ENCODE results near the gene ZNF670.

ZNF670 gene

DNA sequence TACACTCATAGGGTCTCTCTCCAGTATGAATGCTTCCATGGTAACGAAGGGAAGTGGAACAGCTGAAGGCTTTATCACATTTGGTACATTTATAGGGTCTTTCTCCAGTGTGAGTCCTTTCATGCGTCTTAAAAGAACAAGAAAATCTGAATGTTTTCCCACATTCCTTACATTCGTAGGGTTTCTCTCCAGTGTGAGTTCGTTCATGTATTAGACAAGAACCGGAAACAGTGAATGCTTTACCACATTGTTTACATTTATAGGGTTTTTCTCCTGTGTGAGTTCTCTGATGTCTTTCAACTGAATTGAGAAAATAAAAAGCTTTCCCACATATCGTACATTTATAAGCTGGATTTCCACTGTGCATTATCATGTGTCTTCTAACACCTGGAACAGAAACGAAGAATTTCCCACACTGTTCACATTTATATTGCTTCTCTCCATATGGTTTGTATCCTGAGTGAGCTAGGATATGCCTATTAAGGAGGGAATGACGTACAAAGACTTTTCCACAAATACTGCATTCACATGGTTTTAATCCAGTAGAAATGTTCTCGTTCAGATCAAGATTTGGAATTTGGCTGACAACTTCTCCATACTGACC lies 22.2 kb upstream of the ZNF670 start:
- DNase-seq (ENCODE audit: insufficient read length) (no peak), FAIRE-seq (no peak)
- TF ChIP-seq TAF1 (IDR thresholded peaks at IDR 0.05; ENCODE audit: borderline replicate concordance, low read depth, low read length) = no peak
- TF ChIP-seq POLR2AphosphoS5 (IDR thresholded peaks at IDR 0.05; ENCODE audit: low read depth, low read length) = no peak
- TF ChIP-seq POLR2A (IDR thresholded peaks at IDR 0.05; ENCODE audit: low read depth, low read length) = no peak

DNA sequence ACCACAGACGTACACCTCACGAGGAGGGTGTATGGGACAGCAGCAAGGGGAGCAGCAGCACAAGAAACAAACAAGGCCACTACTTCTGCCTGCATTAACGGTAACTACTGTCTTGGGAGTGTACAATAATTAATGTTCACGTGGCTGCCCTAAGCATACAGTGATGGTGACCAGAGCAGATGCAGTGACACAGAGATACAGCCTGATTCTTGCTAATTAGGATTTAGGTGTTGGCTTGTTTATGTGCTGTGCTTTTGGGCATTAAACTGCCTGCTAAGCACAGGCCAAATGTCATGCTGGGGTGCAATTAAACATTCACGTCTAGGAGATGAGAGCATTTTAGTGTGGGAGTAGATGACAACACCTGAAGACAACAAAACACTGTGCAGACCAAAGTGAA lies 18.3 kb upstream of the ZNF670 start:
- no peak for DNase-seq (ENCODE audit: insufficient read length)
- TF ChIP-seq POLR2AphosphoS5 (IDR thresholded peaks at IDR 0.05; ENCODE audit: low read depth, low read length) (peak; percentile 56; the same call in 1 of the 2 replicates), POLR2A (IDR thresholded peaks at IDR 0.05; ENCODE audit: low read depth, low read length) (0 out of 2 replicates have a peak, but pooled peaks have one; percentile 29), TAF1 (IDR thresholded peaks at IDR 0.05; ENCODE audit: borderline replicate concordance, low read depth, low read length) (no peak)
- no peak for FAIRE-seq

DNA sequence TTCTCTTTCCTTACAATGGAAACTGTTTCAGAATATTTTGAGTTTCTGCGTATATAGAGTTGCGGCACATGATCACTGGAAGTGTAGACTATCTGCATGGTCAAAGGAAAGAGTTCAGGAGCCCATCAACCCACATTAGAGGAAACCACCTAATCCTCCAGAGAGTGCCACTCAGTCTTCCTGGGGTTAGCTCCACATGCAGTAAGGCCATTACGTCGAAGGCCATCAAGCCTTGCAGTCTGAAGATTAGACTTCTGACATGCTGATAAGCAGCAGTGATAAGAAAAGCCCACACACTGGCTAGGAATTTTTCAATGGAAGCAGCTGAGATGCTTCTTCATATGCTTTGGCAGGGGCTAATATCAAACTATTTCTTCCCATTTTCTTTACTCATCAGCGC lies 17.9 kb upstream of the ZNF670 start:
- FAIRE-seq (no peak), DNase-seq (ENCODE audit: insufficient read length) (no peak)
- no peak for TF ChIP-seq POLR2AphosphoS5 (IDR thresholded peaks at IDR 0.05; ENCODE audit: low read depth, low read length)
- TF ChIP-seq POLR2A (IDR thresholded peaks at IDR 0.05; ENCODE audit: low read depth, low read length) = no peak
- no peak for TF ChIP-seq TAF1 (IDR thresholded peaks at IDR 0.05; ENCODE audit: borderline replicate concordance, low read depth, low read length)

DNA sequence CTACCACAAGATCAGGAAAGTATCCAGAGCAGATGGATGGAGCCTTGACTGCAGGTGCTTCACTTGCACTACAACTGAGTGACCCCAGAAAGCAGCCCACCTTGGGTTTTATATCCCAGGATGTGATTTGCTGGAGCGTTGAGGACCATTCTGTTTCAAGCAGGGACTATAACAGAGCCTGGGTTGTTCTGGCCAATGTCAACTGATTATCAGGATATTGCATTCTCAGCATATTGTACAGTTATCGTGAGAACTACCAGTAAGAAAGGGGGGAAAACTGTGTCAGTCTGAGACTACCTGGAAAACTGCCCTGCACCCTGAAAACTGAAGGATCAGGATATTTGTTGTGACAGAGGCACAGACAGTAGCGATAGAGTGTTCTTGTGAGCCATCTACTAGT lies 17.5 kb upstream of the ZNF670 start:
- DNase-seq (ENCODE audit: insufficient read length) (no peak), FAIRE-seq (no peak)
- no peak for TF ChIP-seq POLR2AphosphoS5 (IDR thresholded peaks at IDR 0.05; ENCODE audit: low read depth, low read length)
- no peak for TF ChIP-seq TAF1 (IDR thresholded peaks at IDR 0.05; ENCODE audit: borderline replicate concordance, low read depth, low read length)
- TF ChIP-seq POLR2A (IDR thresholded peaks at IDR 0.05; ENCODE audit: low read depth, low read length) = no peak

DNA sequence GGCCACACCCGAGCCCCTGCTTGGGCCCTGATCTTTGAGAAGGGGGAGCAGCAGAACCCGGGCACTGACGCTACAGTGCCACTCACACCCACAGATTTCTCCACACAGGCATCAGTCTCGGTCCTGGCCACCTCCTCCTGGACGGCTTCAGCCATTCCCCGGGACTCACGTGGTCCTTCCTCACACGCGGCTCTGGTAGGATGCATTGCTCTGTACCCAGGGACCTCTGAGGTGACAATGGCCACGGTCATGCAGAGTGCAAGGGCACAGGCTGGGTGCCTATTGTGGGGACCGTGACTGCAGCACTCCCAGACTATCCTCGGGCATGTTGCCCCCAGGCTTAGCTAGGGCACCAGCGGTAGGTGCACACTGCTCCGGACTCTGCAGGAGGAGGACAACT lies 11.8 kb upstream of the ZNF670 start:
- TF ChIP-seq TAF1 (IDR thresholded peaks at IDR 0.05; ENCODE audit: borderline replicate concordance, low read depth, low read length) = no peak
- no peak for TF ChIP-seq POLR2AphosphoS5 (IDR thresholded peaks at IDR 0.05; ENCODE audit: low read depth, low read length)
- TF ChIP-seq POLR2A (IDR thresholded peaks at IDR 0.05; ENCODE audit: low read depth, low read length) = no peak
- no peak for DNase-seq (ENCODE audit: insufficient read length)
- no peak for FAIRE-seq

DNA sequence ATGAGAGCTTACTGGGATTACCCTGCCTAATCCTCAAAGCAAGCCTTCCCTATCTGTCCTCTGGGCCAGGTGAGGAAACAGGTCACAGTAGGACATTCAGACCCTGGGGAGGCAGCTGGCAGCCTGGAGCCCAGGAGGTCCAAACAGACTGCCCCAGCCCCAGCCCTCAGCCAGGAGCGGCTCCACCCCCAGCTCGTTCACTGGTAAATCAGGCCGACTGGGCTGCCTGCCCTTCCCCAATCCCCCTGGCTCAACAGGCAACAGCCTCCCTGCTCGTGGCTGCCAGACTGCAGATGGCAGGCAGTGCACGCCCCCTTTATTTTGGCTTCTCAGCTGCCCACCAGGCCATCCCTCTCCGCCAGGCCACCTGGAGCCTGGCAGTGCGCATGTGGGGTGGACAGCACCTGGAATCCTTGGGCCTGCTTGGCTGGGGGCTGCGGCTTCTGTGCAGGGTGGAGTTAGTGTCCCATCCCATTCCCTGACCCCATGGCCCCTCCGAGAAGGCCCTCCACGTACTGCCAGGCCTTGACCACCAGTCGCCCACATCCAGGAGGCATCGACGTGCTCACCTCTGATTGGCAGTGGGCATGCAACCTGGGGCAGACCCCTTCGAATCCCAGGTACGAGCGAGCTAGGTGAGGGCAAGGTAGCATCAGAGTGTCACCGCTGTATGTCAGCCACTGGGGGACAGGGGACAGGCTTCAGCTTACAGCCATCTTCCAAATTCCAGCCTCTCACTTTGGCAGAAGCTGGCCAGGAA lies 11.2 kb upstream of the ZNF670 start:
- DNase-seq (ENCODE audit: insufficient read length) (no peak), FAIRE-seq (no peak)
- TF ChIP-seq TAF1 (IDR thresholded peaks at IDR 0.05; ENCODE audit: borderline replicate concordance, low read depth, low read length) = no peak
- no peak for TF ChIP-seq POLR2A (IDR thresholded peaks at IDR 0.05; ENCODE audit: low read depth, low read length)
- no peak for TF ChIP-seq POLR2AphosphoS5 (IDR thresholded peaks at IDR 0.05; ENCODE audit: low read depth, low read length)

DNA sequence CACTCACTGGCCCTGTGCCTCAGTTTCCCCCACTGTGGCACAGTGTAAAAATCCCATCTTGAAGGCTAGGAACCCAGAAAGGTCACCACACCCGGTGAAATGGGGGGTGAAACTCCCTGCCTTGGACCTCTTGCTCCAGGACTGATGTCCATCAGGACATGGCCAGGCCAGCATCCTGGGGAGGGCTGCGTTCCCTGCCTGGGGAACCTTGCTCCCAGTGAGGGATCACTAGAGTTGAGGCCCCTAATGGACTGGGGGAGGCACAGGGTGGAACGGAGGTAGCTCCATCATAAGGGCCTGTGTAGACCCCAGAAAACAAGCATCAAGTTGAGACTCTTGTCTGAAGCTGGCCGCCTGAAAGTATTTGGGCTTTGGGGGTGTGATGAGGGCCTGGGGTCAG lies 10.4 kb upstream of the ZNF670 start:
- FAIRE-seq = no peak
- DNase-seq (ENCODE audit: insufficient read length) = no peak
- TF ChIP-seq POLR2AphosphoS5 (IDR thresholded peaks at IDR 0.05; ENCODE audit: low read depth, low read length) = no peak
- no peak for TF ChIP-seq POLR2A (IDR thresholded peaks at IDR 0.05; ENCODE audit: low read depth, low read length)
- no peak for TF ChIP-seq TAF1 (IDR thresholded peaks at IDR 0.05; ENCODE audit: borderline replicate concordance, low read depth, low read length)

DNA sequence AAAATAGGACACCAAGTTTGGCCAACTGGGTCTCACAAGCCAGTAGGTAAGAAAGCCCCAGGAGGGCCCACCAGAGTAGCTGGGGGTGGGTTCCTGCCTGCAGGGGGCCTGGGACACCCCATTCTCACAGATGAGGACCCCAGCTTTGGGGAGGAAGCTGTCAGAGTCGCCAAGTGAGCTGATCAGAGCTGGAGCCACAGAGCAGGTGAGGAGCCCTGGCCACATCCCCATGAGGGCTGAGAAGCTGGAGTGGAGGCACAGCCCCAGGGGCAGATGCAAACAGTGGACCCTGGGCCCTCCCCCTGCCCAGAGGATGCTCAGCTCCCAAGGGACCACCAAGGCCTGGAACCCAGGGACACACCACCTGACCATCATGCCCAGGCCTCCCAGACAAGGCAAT lies 8.6 kb upstream of the ZNF670 start:
- TF ChIP-seq POLR2AphosphoS5 (IDR thresholded peaks at IDR 0.05; ENCODE audit: low read depth, low read length) (no peak), TAF1 (IDR thresholded peaks at IDR 0.05; ENCODE audit: borderline replicate concordance, low read depth, low read length) (no peak), POLR2A (IDR thresholded peaks at IDR 0.05; ENCODE audit: low read depth, low read length) (no peak)
- FAIRE-seq = no peak

DNA sequence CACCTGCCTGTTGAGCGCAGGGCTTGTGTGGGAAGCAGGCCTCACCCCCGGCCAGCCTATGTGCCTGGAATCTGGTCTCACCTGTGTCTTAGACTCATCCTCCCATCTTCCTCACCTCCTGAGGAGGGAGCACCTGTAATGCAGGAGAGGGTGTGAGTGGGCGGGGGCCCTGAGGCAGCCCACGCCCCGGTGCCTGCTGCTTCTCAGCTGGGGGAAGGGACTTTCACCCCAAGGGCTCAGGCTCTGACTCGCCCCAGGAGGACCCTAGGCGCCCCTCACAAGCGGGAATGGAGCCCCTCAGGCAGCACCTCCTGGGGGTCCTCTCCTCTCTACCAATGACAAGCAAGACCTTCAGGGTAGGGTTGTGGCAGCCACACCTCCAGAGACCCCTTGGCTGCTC lies 6.7 kb upstream of the ZNF670 start:
- FAIRE-seq (no peak), DNase-seq (ENCODE audit: insufficient read length) (no peak)
- TF ChIP-seq POLR2AphosphoS5 (IDR thresholded peaks at IDR 0.05; ENCODE audit: low read depth, low read length) (no peak), TAF1 (IDR thresholded peaks at IDR 0.05; ENCODE audit: borderline replicate concordance, low read depth, low read length) (no peak), POLR2A (IDR thresholded peaks at IDR 0.05; ENCODE audit: low read depth, low read length) (no peak)

More for the DNA sequence above, 8.6 kb upstream of the ZNF670 start:
- no peak for DNase-seq (ENCODE audit: insufficient read length)

DNA sequence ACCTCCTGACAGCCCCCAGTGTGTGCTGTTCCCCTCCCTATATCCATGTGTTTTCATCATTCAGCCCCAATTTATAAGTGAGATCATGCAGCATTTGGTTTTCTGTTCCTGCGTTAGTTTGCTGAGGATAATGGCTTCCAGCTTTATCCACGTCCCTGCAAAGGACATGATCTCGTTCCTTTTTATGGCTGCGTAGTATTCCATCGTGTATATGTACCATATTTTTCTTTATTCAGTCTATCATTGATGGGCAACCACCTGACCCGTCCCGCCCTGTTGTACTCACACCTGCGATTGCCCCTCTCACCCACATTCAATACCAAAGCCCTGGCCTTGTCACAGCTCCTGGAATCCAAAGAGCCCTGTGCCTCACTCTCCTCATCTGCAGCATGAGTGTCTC lies 6.2 kb upstream of the ZNF670 start:
- DNase-seq (ENCODE audit: insufficient read length) (no peak), FAIRE-seq (no peak)
- TF ChIP-seq POLR2AphosphoS5 (IDR thresholded peaks at IDR 0.05; ENCODE audit: low read depth, low read length) (no peak), POLR2A (IDR thresholded peaks at IDR 0.05; ENCODE audit: low read depth, low read length) (no peak), TAF1 (IDR thresholded peaks at IDR 0.05; ENCODE audit: borderline replicate concordance, low read depth, low read length) (no peak)

DNA sequence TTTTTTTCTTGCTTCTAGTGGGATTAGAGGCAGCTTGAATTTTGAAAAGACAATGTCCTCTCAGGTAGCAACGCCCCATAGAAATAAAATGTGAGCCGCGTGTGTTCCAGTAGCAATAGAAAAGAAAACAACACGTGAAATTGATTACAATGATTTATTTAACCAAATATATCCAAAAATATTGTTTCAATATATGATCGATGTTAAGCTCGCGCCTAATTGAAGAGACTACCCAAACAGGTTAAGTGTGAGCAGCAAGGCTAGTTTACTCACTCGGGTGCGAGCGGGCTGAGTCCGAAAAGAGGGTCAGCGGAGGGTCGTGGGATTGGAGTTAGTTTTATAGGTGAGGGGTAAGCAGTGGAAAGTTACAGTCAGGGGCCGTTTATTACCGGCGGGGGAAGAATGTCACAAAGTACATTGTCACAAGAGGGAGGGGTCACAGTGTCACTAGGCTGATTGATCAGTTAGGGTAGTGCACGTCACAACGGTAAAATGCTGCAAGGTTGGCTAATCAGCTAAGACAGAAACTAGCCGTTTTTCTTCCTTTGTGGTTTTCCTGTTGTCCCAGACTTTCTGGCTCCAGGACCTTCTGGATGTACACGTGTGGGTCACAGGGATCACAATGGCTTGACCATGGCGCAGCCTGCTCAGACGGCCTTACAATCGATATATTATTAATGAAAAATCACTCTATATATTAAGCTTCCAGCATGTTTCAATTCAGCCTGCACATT lies 697 bp upstream of the ZNF670 start:
- peak; percentile 44 for FAIRE-seq
- TF ChIP-seq POLR2AphosphoS5 (IDR thresholded peaks at IDR 0.05; ENCODE audit: low read depth, low read length) (no peak), POLR2A (IDR thresholded peaks at IDR 0.05; ENCODE audit: low read depth, low read length) (no peak), TAF1 (IDR thresholded peaks at IDR 0.05; ENCODE audit: borderline replicate concordance, low read depth, low read length) (no peak)
- no peak for DNase-seq (ENCODE audit: insufficient read length)

Measured in GM12892 (cell line).